Measurements from ENCODE around the gene SLC25A25. TPM values are rescaled to one million over a fixed set of nuclear protein-coding genes. Genes with fewer than 3 reads are reported as not detected.

SLC25A25 gene
- total and polyA plus RNA-seq, 9 of the 15 experiments (the other 6 are each of a cell fraction or from before 2014, with no cell fraction given): 0.07 to 35.9 (median 23.2) TPM

- TF ChIP-seq MGA (IDR thresholded peaks at IDR 0.05) (no peak), PHF21A (IDR thresholded peaks at IDR 0.05; ENCODE audit: borderline replicate concordance, low read depth) (no peak), WHSC1 (IDR thresholded peaks at IDR 0.05; ENCODE audit: low read length) (no peak), POLR3G (IDR thresholded peaks at IDR 0.05; ENCODE audit: extremely low read depth, insufficient read length, insufficient replicate concordance) (no peak), ZNF696 (CRISPR knock-in tag; conservative IDR thresholded peaks at IDR 0.05) (no peak), ZNF695 (CRISPR knock-in tag; IDR thresholded peaks at IDR 0.05) (no peak), TFE3 (CRISPR knock-in tag; IDR thresholded peaks at IDR 0.05) (no peak), ATF6 (CRISPR knock-in tag; IDR thresholded peaks at IDR 0.05) (no peak), GTF2A2 (tag; IDR thresholded peaks at IDR 0.05) (no peak), ZNF699 (CRISPR knock-in tag; IDR thresholded peaks at IDR 0.05; ENCODE audit: insufficient replicate concordance) (no peak), ARHGAP35 (IDR thresholded peaks at IDR 0.05; ENCODE audit: partially characterized antibody) (no peak)
Observed at GRCh38 chr9:128098297-128099230, 30.5 kb downstream of the SLC25A25 start (continued).
